KOPT-K1 (cell line): ENCODE measurements around the gene PLCD1.

Experiments
- H3K27ac ChIP-seq: fragments of 200-600 bp; sonication (generic); 2 replicates; pipeline ENCODE4 v1.5.1; 2016; ENCODE audit warnings: antibody characterized with exemption, mild to moderate bottlenecking, low read depth, low read length; ENCODE audit not compliant: poor library complexity, severe bottlenecking
- H3K36me3 ChIP-seq: fragments of 200-600 bp; sonication (generic); 2 replicates; pipeline ENCODE4 v1.5.1; 2017; ENCODE audit warnings: antibody characterized with exemption, mild to moderate bottlenecking, low read length, moderate library complexity; ENCODE audit not compliant: insufficient read depth
- H3K9me3 ChIP-seq: fragments of 200-600 bp; sonication (generic); 2 replicates; pipeline ENCODE4 v1.5.1; 2017; ENCODE audit warnings: antibody characterized with exemption, low read length, mild to moderate bottlenecking; ENCODE audit not compliant: insufficient read depth, poor library complexity, severe bottlenecking

Gene PLCD1

GRCh38 chr3:38001456-38002081 lies 27.9 kb downstream of the PLCD1 start:
- H3K27ac ChIP-seq, result no peak overlapping the region
- H3K9me3 ChIP-seq, result no peaks in the 10 kb centered on the region
- peaks cover 93% of the 10 kb centered on the region for H3K36me3 ChIP-seq

GRCh38 chr3:38000965-38001455 lies 28.4 kb downstream of the PLCD1 start:
- H3K9me3 ChIP-seq, result no peaks in the 10 kb centered on the region
- H3K27ac ChIP-seq, result no peak overlapping the region
- H3K36me3 ChIP-seq, result peaks cover 93% of the 10 kb centered on the region

GRCh38 chr3:38000242-38000916 lies 29.1 kb downstream of the PLCD1 start:
- peaks cover 91% of the 10 kb centered on the region for H3K36me3 ChIP-seq
- H3K9me3 ChIP-seq, result no peaks in the 10 kb centered on the region
- no peak overlapping the region for H3K27ac ChIP-seq

- H3K9me3 ChIP-seq, result no peaks in the 10 kb centered on the region
- H3K36me3 ChIP-seq, result peaks cover 86% of the 10 kb centered on the region
- H3K27ac ChIP-seq, result no peak overlapping the region
These were observed 29.6 kb downstream of the PLCD1 start for GRCh38 chr3:37999836-38000235.

- H3K27ac ChIP-seq, result peak overlapping the region; percentile 51
- peaks cover 66% of the 10 kb centered on the region for H3K36me3 ChIP-seq
- no peaks in the 10 kb centered on the region for H3K9me3 ChIP-seq
These were observed 31.6 kb downstream of the PLCD1 start for GRCh38 chr3:37997791-37998370.

GRCh38 chr3:37997342-37997741 lies 32.1 kb downstream of the PLCD1 start:
- Histone ChIP-seq H3K9me3 (no peaks in the 10 kb centered on the region), H3K36me3 (peaks cover 61% of the 10 kb centered on the region), H3K27ac (no peak overlapping the region)

GRCh38 chr3:37996785-37997301 lies 32.6 kb downstream of the PLCD1 start:
- Histone ChIP-seq H3K27ac (no peak overlapping the region), H3K36me3 (peaks cover 56% of the 10 kb centered on the region), H3K9me3 (no peaks in the 10 kb centered on the region)

GRCh38 chr3:37995652-37996641 lies 33.5 kb downstream of the PLCD1 start:
- Histone ChIP-seq H3K27ac (peak overlapping the region; percentile 89), H3K36me3 (peaks cover 47% of the 10 kb centered on the region), H3K9me3 (no peaks in the 10 kb centered on the region)

- Histone ChIP-seq H3K27ac (peak overlapping the region; percentile 89), H3K36me3 (peaks cover 34% of the 10 kb centered on the region), H3K9me3 (no peaks in the 10 kb centered on the region)
These were observed 34.8 kb downstream of the PLCD1 start for GRCh38 chr3:37994639-37994972.

GRCh38 chr3:37993820-37994638 lies 35.4 kb downstream of the PLCD1 start:
- no peaks in the 10 kb centered on the region for H3K9me3 ChIP-seq
- peak overlapping the region; percentile 89 for H3K27ac ChIP-seq
- H3K36me3 ChIP-seq, result peaks cover 28% of the 10 kb centered on the region

- H3K27ac ChIP-seq, result peak overlapping the region; percentile 89
These were observed 36.0 kb downstream of the PLCD1 start for GRCh38 chr3:37993460-37993819.

GRCh38 chr3:37993067-37993455 lies 36.4 kb downstream of the PLCD1 start:
- Histone ChIP-seq H3K36me3 (peaks cover 25% of the 10 kb centered on the region), H3K27ac (peak overlapping the region; percentile 89), H3K9me3 (no peaks in the 10 kb centered on the region)

More at GRCh38 chr3:37993460-37993819, 36.0 kb downstream of the PLCD1 start:
- H3K36me3 ChIP-seq, result peaks cover 28% of the 10 kb centered on the region
- H3K9me3 ChIP-seq, result no peaks in the 10 kb centered on the region

- no peak overlapping the region for H3K27ac ChIP-seq
- no peaks in the 10 kb centered on the region for H3K9me3 ChIP-seq
- peaks cover 19% of the 10 kb centered on the region for H3K36me3 ChIP-seq
These were observed 37.0 kb downstream of the PLCD1 start for GRCh38 chr3:37992271-37993066.
